D721Med (cell line): ENCODE results near the gene EDARADD.

Source experiments
- DNase-seq: peaks from one replicate; pipeline ENCODE4 v3.0.0; 2011; ENCODE audit warnings: low spot score; ENCODE audit not compliant: insufficient read length
- FAIRE-seq: peaks from 2 replicates; lab custom pipeline; 2011; peaks lifted over from hg19 to GRCh38; lab: Jason Lieb, UNC
- TF ChIP-seq, protein P1 (sequence below): IDR thresholded peaks from 2 replicates; pipeline ENCODE4 v1.5.1; 2012; ENCODE audit warnings: mild to moderate bottlenecking, control low read depth; ENCODE audit not compliant: insufficient read depth; ENCODE audit errors: missing control alignments

EDARADD gene

DNA sequence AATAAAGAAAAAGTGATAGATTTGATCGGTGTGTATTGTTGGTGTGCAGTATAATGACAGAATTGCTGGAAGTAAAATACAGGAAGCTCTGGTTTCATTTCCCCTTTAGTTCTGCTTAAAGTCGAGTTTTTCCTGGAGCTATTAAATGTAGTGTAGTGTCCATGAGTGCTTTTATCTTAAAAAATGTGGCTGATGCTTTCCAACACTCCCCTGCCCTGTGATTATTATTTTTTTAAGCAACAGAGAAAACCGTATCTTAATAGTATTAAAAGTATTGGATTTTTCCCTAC lies 130.8 kb downstream of the EDARADD start:
- TF ChIP-seq, protein P1, sequence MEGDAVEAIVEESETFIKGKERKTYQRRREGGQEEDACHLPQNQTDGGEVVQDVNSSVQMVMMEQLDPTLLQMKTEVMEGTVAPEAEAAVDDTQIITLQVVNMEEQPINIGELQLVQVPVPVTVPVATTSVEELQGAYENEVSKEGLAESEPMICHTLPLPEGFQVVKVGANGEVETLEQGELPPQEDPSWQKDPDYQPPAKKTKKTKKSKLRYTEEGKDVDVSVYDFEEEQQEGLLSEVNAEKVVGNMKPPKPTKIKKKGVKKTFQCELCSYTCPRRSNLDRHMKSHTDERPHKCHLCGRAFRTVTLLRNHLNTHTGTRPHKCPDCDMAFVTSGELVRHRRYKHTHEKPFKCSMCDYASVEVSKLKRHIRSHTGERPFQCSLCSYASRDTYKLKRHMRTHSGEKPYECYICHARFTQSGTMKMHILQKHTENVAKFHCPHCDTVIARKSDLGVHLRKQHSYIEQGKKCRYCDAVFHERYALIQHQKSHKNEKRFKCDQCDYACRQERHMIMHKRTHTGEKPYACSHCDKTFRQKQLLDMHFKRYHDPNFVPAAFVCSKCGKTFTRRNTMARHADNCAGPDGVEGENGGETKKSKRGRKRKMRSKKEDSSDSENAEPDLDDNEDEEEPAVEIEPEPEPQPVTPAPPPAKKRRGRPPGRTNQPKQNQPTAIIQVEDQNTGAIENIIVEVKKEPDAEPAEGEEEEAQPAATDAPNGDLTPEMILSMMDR: no peak
- no peak for FAIRE-seq
- DNase-seq: no peak

DNA sequence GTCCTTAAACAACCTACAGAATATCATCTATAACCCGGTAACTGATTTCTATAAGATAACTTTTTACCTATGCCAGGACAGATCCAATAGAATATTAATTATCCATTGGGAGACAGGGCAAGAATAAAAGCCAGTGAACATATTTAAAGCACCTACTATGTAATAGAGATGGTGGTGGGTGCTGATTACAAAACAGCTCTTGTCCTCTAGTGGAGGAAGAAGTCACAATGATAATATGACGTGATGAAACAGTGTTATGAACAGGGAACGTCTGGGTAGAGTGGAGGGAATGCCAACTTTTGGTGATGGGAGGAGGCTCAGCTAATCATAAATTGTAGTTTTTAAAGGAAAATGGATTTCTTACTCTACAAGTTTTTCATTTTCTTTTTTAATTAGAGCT lies 132.0 kb downstream of the EDARADD start:
- no peak for DNase-seq
- TF ChIP-seq, protein P1: no peak
- no peak for FAIRE-seq

DNA sequence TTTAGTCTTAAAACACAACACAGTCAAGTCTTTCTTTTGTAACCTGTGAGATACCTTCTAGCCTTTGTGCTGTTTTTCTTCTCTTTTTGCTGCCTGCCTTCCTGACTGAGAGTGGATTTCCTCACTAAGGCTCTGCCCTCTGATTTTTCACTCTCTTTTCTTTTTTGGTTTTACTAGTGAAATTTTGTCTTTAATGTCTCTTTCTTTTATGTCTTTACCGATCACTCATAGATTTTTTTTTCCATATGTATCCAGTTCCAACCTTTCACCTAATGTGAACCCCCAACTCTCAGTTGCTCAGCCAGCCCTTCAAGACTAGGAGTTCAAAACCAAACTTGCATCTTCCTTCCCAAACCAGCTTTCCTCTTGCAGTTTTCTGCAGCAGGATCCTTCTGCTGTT lies 136.2 kb downstream of the EDARADD start:
- no peak for FAIRE-seq
- no peak for DNase-seq
- TF ChIP-seq, protein P1: no peak

DNA sequence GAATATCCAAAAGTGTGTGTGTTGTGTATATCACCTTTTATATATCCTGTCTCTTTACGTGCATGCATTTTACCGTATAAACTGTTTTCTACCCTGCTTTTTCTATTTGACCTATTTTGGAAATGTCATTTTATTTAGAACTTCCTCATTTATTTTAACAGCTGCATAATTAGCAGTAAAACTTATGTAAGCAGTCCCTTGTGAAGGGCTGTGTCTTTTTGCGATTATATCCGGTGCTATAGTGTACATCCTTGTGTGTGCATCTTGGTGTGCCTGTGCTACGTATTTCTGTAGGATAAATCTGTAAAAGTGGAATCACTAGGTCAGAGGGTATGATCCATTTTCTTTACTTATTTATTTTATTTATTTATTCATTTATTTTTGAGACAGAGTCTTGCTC lies 136.9 kb downstream of the EDARADD start:
- FAIRE-seq (no peak), DNase-seq (no peak)
- TF ChIP-seq, protein P1: no peak

DNA sequence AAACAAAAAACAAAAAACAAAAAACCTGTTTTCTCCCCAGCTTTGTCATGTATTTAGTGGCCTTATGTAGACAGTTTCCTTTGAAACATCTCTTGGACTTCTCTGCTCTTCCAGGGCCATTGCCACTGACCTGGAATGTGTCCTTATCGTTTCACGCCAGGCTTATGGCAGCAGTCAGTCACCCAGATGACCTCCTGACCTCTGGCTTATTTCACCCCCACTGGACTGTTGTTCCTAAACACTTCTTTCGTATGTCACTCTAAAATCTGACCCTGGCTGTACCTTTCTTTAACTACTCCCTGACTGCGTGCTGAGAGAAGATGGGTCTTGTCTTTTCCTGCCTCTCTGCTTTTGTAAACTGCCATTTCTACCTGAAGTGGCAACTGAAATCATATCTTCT lies 138.8 kb downstream of the EDARADD start:
- FAIRE-seq (no peak), DNase-seq (no peak)
- TF ChIP-seq, protein P1: no peak

DNA sequence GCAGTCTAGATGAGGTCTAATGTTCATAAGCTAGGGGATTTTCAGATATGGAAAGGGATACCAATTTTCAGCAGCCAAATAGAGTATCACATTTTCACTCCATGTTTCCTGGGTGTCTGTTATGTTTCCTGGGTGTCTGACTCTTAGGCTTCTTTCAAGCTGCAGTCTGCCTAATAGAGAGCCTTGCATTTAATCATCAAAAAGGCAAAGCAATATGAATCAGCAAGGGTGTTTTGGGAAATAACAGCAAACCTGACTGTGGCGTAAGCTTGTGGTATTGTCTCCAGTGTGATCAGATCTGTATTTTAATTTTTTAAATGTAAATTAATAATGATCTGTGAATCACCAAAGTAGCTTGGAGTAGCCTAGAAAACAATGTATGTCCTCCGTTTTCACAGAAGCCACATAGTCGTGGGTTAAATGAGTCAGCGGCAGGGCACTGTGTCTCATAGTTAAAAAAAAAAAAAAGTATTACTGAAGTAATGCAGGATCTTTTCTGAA lies 140.1 kb downstream of the EDARADD start:
- no peak for DNase-seq
- no peak for FAIRE-seq
- TF ChIP-seq, protein P1: no peak
